Esophagus muscularis mucosa (tissue), 4 donors: ENCODE results near the gene SQSTM1. TPM values are rescaled to one million over a fixed set of nuclear protein-coding genes. Genes with fewer than 3 reads are reported as not detected.
"Not testable (repeated sequence)": the region's sequence is repeated elsewhere in the genome, so short reads cannot be mapped to it uniquely, and the experiment has no call there.

ENCODE experiments used
- DNase-seq: peaks from one replicate; pipeline ENCODE4 v3.0.0-alpha.2; 2017; ENCODE audit errors: extremely low spot score
- H3K27ac ChIP-seq, 4 donors: fragments of 200-600 bp; sonication (generic); replicated peaks in 1 of 4; 1 replicate in 3 of 4; 2 replicates in 1 of 4; pipeline ENCODE4 v1.5.1; 2016 to 2019; ENCODE audit warnings: mild to moderate bottlenecking in 1 of 4
- H3K27me3 ChIP-seq, 4 donors: fragments of 200-600 bp; sonication (generic); one replicate each; pipeline versions ENCODE4 v1.5.1 to v1.6.0; 2016 to 2019
- H3K36me3 ChIP-seq, 4 donors: fragments of 200-600 bp; sonication (generic); one replicate each; pipeline ENCODE4 v1.5.1; 2016 to 2019
- H3K4me1 ChIP-seq, 4 donors: fragments of 200-600 bp; sonication (generic); one replicate each; pipeline ENCODE4 v1.5.1; 2016 to 2019
- H3K4me3 ChIP-seq, 4 donors: fragments of 200-600 bp; sonication (generic); 1 replicate in 2 of 4; 2 replicates in 2 of 4; pipeline ENCODE4 v1.5.1; 2016 to 2019; ENCODE audit warnings: mild to moderate bottlenecking in 4 of 4, moderate library complexity in 1 of 4
- H3K9me3 ChIP-seq, 4 donors: fragments of 200-600 bp; sonication (generic); 1 replicate in 3 of 4; 2 replicates in 1 of 4; pipeline ENCODE4 v1.5.1; 2016 to 2019
- CTCF ChIP-seq, 3 experiments: fragments of 200-600 bp in 2 of 3; fragments of 450-650 bp in 1 of 3; sonication (generic) in 2 of 3; IDR thresholded peaks; one replicate each; pipeline ENCODE4 v1.5.1; 2017 to 2019; ENCODE audit warnings: antibody characterized with exemption in 3 of 3, mild to moderate bottlenecking in 2 of 3, moderate library complexity in 1 of 3
- EP300 ChIP-seq: sonication (generic); formaldehyde crosslinking; IDR thresholded peaks from one replicate; pipeline ENCODE4 v1.6.1; 2017; ENCODE audit warnings: antibody characterized with exemption
- POLR2A ChIP-seq: fragments of 450-650 bp; IDR thresholded peaks from one replicate; pipeline ENCODE4 v1.6.1; 2017; ENCODE audit warnings: antibody characterized with exemption, moderate library complexity, mild to moderate bottlenecking, low read depth
- POLR2AphosphoS5 ChIP-seq, 2 donors: sonication (generic); formaldehyde crosslinking; IDR thresholded peaks; one replicate each; pipeline ENCODE4 v1.6.1; 2017; ENCODE audit warnings: antibody characterized with exemption in 2 of 2
- WGBS: methylation state at CpG from one replicate; pipeline ENCODE4 v1.1.5; 2018; 5-methylcytosine and 5-hydroxymethylcytosine counted together
- intact Hi-C: fragments of 100-400 bp; cut with DNase I; formaldehyde crosslinking; loops from one replicate; pipeline ENCODE4 v1.15.1; 2023
- total RNA-seq, 4 donors: library from RNA; depleted of rRNA; stranded (reverse); fragments of >200 nt; gene quantifications; one replicate each; pipeline versions ENCODE4 v1.1.0 to v1.2.1, GENCODE V29; 2016

The SQSTM1 gene
- total RNA-seq, 4 donors from 2014 or later: 333 to 453 (median 392) TPM

GRCh38 chr5:179786861-179787260 is 33.8 kb upstream of the SQSTM1 start:
- WGBS: 92% methylated on average over 7 of the region's 12 CpGs
- no peak overlapping the region for H3K27ac ChIP-seq
- no peak for TF ChIP-seq CTCF (IDR thresholded peaks at IDR 0.05)
- no peak for TF ChIP-seq EP300
- TF ChIP-seq POLR2AphosphoS5 (IDR thresholded peaks at IDR 0.05): no peak
- no peak for TF ChIP-seq POLR2A
- intact Hi-C loops: no loop called here
- no peaks in the 10 kb centered on the region for H3K27me3 ChIP-seq
- no peak for DNase-seq
- H3K36me3 ChIP-seq: peaks cover 0 to 4% (median 0%) of the 10 kb centered on the region in 4 donors
- no peak overlapping the region for H3K4me3 ChIP-seq
- H3K9me3 ChIP-seq: no peaks in the 10 kb centered on the region
- H3K4me1 ChIP-seq: peaks cover 0 to 7% (median 2%) of the 10 kb centered on the region in 4 donors

GRCh38 chr5:179788193-179788854 is 32.4 kb upstream of the SQSTM1 start:
- WGBS: 89% methylated on average over 6 of the region's 7 CpGs
- TF ChIP-seq POLR2AphosphoS5 (IDR thresholded peaks at IDR 0.05): no peak
- no peak for TF ChIP-seq CTCF (IDR thresholded peaks at IDR 0.05)
- no peak for TF ChIP-seq EP300
- no peak for TF ChIP-seq POLR2A
- DNase-seq: no peak
- Histone ChIP-seq H3K27ac (no peak overlapping the region), H3K36me3 (peaks cover 0 to 4% (median 0%) of the 10 kb centered on the region in 4 donors), H3K4me3 (no peak overlapping the region), H3K9me3 (no peaks in the 10 kb centered on the region), H3K27me3 (no peaks in the 10 kb centered on the region), H3K4me1 (peaks cover 13 to 22% (median 16%) of the 10 kb centered on the region in 4 donors)
- intact Hi-C loops: no loop called here

- H3K36me3 ChIP-seq, H3K4me3 ChIP-seq, H3K9me3 ChIP-seq, H3K27me3 ChIP-seq, intact Hi-C loops, H3K27ac ChIP-seq, DNase-seq: not testable (repeated sequence)
- WGBS: 94% methylated on average over 9 of the region's 9 CpGs
- H3K4me1 ChIP-seq: peaks cover 22 to 31% (median 25%) of the 10 kb centered on the region in 4 donors
Observed at GRCh38 chr5:179789278-179789677, 31.4 kb upstream of the SQSTM1 start.

GRCh38 chr5:179791881-179792611 is 28.7 kb upstream of the SQSTM1 start:
- Histone ChIP-seq H3K9me3 (no peaks in the 10 kb centered on the region), H3K4me3 (no peak overlapping the region), H3K27ac (peak overlapping the region; percentile 50 to 73 (median 66)), H3K4me1 (peaks cover 46 to 56% (median 52%) of the 10 kb centered on the region in 4 donors), H3K27me3 (no peaks in the 10 kb centered on the region), H3K36me3 (peaks cover 0 to 7% (median 0%) of the 10 kb centered on the region in 4 donors)
- TF ChIP-seq CTCF (IDR thresholded peaks at IDR 0.05) (no peak), POLR2A (no peak), EP300 (no peak), POLR2AphosphoS5 (IDR thresholded peaks at IDR 0.05) (no peak)
- 54% methylated on average over 6 of the region's 15 CpGs for WGBS
- no peak for DNase-seq
- intact Hi-C loops: no loop called here

- DNase-seq: no peak
- Histone ChIP-seq H3K27me3 (no peaks in the 10 kb centered on the region), H3K36me3 (peaks cover 6 to 15% (median 7%) of the 10 kb centered on the region in 4 donors), H3K4me1 (peaks cover 48 to 58% (median 55%) of the 10 kb centered on the region in 4 donors), H3K9me3 (no peaks in the 10 kb centered on the region), H3K27ac (peak overlapping the region; percentile 50 to 73 (median 66)), H3K4me3 (no peak overlapping the region)
- intact Hi-C loops: no loop called here
- 71% methylated on average over 23 of the region's 24 CpGs for WGBS
- TF ChIP-seq POLR2A (no peak), POLR2AphosphoS5 (IDR thresholded peaks at IDR 0.05) (no peak), EP300 (no peak), CTCF (IDR thresholded peaks at IDR 0.05) (no peak)
Observed at GRCh38 chr5:179792612-179793467, 27.9 kb upstream of the SQSTM1 start.
